T-helper 22 cell (primary cell): ENCODE results near the gene PACRG.

Experiments
- DNase-seq: peaks from one replicate; pipeline ENCODE4 v3.0.0-alpha.2; 2020; ENCODE audit warnings: low read depth

The PACRG gene

GRCh38 chr6:163085861-163086623, 358.3 kb downstream of the PACRG start:
- no peak for DNase-seq

DNA sequence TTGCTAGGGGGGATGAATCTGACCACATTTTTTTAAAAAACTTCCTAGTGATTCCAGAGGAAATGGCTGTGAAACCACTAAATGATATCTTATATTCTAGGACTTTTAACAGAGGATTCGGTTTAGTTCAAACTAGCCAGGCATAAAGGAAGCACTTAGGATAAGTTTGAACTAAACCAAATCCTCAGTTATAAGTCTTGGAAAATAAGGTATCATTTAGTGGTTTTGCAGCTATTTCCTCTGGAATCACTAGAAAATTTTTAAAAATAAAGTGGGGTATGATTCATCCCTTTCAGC, 358.8 kb downstream of the PACRG start:
- no peak for DNase-seq

GRCh38 chr6:163087981-163088380, 360.2 kb downstream of the PACRG start:
- no peak for DNase-seq

- no peak for DNase-seq
These were observed 365.1 kb downstream of the PACRG start for GRCh38 chr6:163092876-163093275.

GRCh38 chr6:163094881-163095280, 367.1 kb downstream of the PACRG start:
- no peak for DNase-seq

DNA sequence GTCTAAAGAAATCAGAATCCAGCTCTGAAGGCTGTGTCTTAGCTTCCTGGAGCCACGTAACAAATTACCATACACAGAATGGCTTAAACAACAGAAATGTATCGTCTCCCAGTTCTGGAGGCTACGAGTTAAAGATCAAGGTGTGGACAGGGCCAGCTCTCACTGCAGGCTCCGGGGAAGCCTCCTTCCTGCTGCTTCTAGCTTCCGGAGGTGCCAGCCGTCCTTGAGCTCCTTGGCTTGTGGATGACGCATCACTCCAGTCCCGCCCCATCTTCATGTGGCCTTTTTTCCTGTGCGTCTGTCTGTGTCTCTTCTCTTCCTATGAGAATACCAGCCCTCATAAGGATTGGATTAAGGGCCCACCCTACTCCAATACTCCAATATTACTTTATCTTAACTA, 367.6 kb downstream of the PACRG start:
- DNase-seq: no peak

- DNase-seq: no peak
These were observed 371.2 kb downstream of the PACRG start for GRCh38 chr6:163098827-163099479.

- DNase-seq: no peak
These were observed 371.9 kb downstream of the PACRG start for GRCh38 chr6:163099621-163100171.

GRCh38 chr6:163100259-163100658, 372.5 kb downstream of the PACRG start:
- DNase-seq: no peak

- no peak for DNase-seq
These were observed 385.7 kb downstream of the PACRG start for GRCh38 chr6:163113358-163113962.

DNA sequence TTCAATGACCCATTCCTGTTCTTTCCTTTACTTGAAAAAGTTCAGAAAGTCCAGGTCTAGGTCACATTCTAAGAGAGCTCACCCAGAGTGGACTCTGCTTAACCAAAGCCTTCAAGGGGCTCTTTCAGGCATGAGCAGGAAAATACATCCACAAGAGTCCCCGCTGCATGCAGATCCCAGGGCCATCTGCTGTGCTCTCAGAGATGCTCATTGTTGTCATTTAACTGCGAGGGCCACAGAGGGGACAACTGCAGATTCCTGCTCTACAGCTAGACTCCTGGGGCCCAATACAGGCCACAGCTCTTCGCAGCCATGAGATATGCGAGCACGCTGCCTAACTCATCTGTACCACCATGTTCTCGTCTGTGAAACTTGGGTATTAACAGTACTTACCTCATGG, 391.2 kb downstream of the PACRG start:
- DNase-seq: no peak

DNA sequence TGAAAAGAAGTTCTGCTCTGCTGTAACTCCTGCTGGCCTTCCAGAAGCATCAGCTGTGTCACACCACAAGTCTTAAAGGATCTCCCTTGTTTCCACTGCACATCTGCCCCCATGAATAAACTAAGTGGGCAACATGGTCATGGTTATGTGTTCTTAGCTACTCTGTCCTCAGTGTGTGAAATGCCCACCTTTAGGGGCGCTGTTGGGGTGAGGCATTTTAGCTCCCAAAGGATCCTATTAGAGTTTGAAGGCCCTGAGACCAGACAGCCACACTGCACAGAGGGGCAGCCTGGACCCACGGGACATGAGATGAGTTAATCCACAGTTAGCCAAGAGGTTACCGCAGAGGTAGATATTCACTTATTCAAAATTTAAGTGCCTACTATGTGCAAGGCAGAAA, 392.4 kb downstream of the PACRG start:
- DNase-seq: no peak

DNA sequence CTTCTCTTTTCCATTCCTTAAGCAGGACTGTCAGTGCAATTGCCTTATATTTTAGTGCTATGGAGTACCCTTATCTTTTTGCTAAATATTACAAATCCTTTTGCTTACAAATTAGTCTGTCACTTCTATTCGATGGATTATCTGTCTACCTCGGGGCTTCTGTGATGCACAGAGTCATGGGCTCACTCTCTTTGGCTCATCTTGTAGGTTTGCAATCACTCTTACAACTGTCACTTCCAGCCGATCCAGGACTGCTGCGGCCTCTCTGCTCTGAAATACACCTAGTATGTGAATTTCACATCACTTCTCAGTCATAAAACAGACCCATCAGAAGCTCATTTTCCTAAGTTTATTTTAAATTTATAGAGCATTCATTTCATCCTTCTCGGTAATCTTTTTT, 393.5 kb downstream of the PACRG start:
- no peak for DNase-seq

DNA sequence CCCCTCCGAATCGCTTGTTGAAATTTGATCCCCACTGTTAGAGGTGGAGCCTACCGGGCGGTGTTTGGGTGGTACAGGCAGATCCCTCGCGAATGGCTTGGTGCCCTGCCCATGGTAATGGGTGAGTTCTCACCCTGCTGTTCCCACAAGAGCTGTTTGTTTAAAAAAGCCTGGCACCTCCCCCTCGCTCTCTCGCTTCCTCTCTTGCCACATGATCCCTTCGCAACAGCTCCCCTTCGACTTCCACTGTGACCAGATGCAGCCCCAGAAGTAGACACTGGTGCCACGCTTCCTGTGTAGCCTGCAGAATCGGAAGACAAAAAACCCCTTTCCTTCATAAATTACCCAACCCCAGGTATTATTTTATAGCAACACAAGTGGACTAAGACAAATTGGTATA, 394.6 kb downstream of the PACRG start:
- no peak for DNase-seq

- no peak for DNase-seq
These were observed 395.3 kb downstream of the PACRG start for GRCh38 chr6:163123098-163123497.

DNA sequence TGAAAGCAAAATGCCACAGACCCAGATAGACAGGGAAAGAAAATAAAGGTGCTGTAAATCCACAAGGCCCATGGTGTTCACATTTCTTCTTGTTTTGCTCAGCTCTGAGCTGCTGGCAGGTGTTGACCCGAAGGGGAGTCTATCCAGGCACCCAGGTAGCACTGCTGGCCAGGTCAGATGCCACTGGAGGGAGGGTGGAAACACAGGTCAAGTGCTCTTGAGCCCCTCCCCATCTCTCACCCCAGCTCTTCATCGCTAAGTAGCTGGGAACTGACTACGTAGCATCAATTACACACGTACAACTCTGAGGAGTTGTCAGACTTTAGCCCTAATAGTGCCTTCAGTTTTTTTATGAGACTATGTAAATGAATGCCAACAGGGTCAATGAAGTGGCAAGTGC, 399.0 kb downstream of the PACRG start:
- no peak for DNase-seq

- DNase-seq: no peak
These were observed 399.8 kb downstream of the PACRG start for GRCh38 chr6:163127587-163127986.

- no peak for DNase-seq
These were observed 400.6 kb downstream of the PACRG start for GRCh38 chr6:163128324-163128723.

- DNase-seq: no peak
These were observed 404.4 kb downstream of the PACRG start for GRCh38 chr6:163132050-163132750.

- no peak for DNase-seq
These were observed 405.2 kb downstream of the PACRG start for GRCh38 chr6:163133017-163133416.

GRCh38 chr6:163133691-163134090, 405.9 kb downstream of the PACRG start:
- no peak for DNase-seq

DNA sequence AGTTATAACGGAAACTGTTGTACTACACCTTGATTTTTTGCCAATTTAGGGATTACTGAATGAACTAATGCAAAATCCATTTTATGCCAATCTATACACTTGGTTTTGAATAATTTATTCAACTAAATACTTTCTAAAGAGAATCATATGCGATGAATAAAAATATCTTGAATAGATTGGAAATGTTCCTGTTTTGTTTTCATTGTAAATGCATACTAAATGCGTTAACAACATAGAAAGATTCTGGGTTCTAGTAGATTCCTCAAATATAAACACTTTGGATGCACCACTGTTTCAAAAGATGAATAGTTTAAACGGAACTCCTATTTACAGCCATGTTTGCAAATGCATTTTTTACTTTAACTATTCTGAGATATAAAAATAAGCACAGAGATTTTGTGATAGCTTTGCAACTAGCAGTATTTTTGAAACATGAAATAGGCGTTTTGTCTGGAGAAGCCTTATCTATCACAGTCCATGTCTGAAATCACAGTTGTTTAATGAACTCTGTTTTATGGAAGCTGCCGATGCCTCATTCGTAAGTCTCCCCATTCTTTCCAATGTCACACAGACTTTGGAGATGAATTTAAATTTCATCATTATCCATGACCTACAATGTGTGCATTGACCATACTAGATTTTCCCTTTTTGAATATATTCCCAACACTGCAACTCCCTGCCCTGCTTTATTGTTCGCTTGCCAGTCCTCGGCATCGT, 409.1 kb downstream of the PACRG start:
- DNase-seq: no peak
